Measurements from ENCODE around the gene TM2D3. TPM values are rescaled to one million over a fixed set of nuclear protein-coding genes. Genes with fewer than 3 reads are reported as not detected.

Gene TM2D3
- polyA plus RNA-seq, 3 donors from 2014 or later = 39.9 to 73.1 (median 52.6) TPM

DNA sequence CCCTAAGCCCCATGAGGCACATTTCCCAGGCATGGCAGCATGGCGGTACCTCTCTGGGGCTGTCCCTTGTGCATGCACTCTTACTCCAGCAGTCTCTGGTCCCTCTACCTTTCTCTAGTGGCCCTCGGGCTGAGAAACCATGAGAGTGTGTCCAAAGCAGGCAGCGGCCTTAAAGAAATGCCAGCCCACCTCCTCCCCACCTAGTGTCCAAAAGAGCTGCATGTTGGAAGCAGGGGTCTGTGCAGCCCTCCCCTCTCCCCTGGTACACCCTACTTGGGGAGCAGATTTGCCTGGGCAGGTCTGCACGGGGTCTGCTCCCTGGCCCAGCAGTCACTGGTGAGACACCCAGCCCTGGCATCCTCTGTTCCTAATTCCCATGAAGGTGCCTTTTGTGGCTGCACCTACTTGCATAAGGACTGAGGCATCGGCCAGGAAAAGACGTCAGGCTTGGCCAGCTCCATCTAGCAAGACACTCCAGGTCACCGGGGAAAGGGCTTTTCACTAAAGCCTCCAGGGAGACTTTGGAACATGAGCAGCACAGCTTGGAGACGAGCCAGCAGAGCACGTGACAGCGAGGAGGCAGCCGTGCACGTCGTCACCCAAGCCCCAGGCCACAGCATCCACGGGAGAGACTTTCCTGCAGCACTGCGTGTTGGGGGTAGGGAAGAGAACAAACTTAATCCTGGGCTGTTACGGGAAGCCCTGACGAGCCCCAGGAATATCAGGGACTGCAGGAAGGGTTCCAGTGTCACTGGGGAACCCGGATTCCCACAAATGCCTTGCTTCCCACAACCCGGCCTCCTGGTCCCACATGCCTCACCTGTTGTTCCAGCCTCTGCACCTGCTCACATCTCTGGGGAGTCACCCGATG, 38.8 kb downstream of the TM2D3 start:
- Mint-ChIP-seq H3K9me3 (no peaks in the 10 kb centered on the region), H3K27ac (no peak overlapping the region), H3K4me3 (no peak overlapping the region), H3K4me1 (no peaks in the 10 kb centered on the region), H3K27me3 (ENCODE audit: low read depth in 3 of 3) (peaks cover 0 to 2% (median 2%) of the 10 kb centered on the region in 3 donors), H3K36me3 (peaks cover 5 to 8% (median 7%) of the 10 kb centered on the region in 3 donors)
- DNase-seq = no peak

DNA sequence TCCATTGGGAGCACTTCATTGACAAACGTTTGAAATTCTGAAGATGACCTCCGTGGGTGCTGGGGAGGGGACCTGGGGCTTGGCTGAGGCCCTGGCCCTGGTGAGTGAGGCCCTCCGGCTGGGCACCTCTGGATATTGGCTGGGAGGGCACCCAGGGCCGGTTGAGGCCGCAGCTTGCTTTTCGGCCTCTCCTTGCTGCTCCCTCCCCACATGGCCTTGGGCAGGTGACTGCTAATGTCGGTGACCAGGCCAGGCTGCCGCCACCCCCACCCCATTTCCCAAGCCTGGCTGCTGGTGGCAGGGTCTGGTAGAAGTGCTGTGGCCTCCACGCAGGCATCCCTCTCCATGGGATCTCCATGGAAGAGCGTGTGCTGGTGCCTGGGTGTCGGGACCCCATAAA, 39.5 kb downstream of the TM2D3 start:
- H3K36me3 Mint-ChIP-seq = peaks cover 4 to 8% (median 5%) of the 10 kb centered on the region in 3 donors
- H3K27ac Mint-ChIP-seq = no peak overlapping the region
- H3K27me3 Mint-ChIP-seq (ENCODE audit: low read depth in 3 of 3) = peaks cover 0 to 2% (median 2%) of the 10 kb centered on the region in 3 donors
- DNase-seq = no peak
- no peaks in the 10 kb centered on the region for H3K4me1 Mint-ChIP-seq
- no peak overlapping the region for H3K4me3 Mint-ChIP-seq
- H3K9me3 Mint-ChIP-seq = no peaks in the 10 kb centered on the region

DNA sequence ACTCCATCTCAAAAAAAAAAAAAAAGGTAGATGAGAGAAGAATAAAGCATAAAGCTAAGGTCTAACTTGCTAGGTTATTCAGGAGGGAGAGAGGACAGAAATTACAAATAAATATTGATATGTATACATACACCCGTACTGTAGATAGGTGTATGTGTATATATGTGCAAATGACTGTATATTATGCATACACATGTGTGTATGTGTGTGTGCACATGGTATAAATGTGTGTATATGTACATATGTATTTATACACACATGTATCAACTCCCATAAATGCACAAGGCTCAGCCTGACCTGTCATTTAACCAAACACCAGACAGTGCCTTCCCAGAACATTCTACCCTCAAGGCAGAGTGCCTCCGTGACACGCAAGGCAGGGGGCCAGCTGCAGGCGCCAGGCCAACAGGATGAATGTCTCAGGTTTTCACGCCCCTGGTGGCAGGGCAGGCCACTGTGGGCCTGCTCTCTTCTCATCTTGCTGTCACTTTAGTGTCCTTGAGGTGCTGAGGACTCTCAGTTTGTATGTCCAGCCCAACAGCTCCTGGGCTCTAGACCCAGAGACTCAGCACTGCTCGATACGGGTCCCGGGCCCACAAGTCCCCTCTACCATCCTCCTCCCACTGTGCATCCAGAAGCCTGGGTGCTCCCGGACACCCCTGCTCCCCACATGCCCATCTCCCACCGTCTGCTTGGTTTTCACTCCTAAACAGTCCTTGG, 40.4 kb downstream of the TM2D3 start:
- Mint-ChIP-seq H3K4me3 (no peak overlapping the region), H3K4me1 (no peaks in the 10 kb centered on the region), H3K9me3 (no peaks in the 10 kb centered on the region), H3K36me3 (peaks cover 0 to 2% (median 2%) of the 10 kb centered on the region in 3 donors), H3K27ac (no peak overlapping the region), H3K27me3 (ENCODE audit: low read depth in 3 of 3) (peaks cover 0 to 2% (median 2%) of the 10 kb centered on the region in 3 donors)
- DNase-seq = no peak

DNA sequence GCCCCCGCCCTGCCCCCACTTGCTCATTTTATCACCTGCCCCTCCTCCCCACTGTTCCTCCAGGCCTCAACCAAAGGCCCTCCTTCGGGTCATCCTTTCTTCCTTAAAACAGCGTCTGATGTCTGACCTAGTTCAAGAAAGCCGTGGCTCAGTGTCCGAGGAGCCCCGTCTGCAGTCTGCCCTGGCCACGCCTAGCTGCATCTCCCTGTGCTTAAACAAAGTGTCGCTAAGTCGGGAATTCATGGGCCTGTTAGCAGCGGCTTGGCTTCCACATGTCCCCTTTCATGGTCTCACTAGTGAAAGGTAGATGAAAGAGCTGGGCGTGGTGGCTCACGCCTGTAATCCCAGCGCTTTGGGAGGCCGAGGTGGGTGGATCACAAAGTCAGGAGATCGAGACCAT, 41.2 kb downstream of the TM2D3 start:
- H3K9me3 Mint-ChIP-seq = no peaks in the 10 kb centered on the region

DNA sequence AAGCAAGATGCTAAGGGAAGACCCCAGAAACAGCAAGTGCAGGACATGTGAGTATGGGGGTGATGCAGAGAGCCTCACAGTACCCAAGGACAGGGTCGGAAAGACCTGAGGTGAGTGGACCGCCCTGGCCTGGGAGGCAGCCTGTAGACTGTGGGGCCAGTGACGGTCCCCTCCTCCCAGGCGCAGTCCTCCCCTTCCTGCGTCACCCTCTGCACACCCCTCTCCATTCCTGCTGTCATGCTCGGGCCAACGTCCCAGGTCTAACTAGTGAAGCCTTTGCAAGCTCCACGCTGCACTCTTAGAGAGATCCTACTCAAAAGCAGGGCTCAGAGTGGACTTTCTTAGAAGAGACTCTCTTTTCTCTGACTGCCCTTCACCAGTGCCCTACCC, 41.6 kb downstream of the TM2D3 start:
- Mint-ChIP-seq H3K27ac (no peak overlapping the region), H3K27me3 (ENCODE audit: low read depth in 3 of 3) (peaks cover 0 to 2% (median 2%) of the 10 kb centered on the region in 3 donors), H3K36me3 (no peaks in the 10 kb centered on the region), H3K9me3 (no peaks in the 10 kb centered on the region), H3K4me1 (no peaks in the 10 kb centered on the region), H3K4me3 (no peak overlapping the region)
- DNase-seq = no peak

More for the DNA sequence above, 41.2 kb downstream of the TM2D3 start:
- peaks cover 0 to 2% (median 2%) of the 10 kb centered on the region in 3 donors for H3K27me3 Mint-ChIP-seq (ENCODE audit: low read depth in 3 of 3)
- no peaks in the 10 kb centered on the region for H3K4me1 Mint-ChIP-seq
- no peaks in the 10 kb centered on the region for H3K36me3 Mint-ChIP-seq
- DNase-seq = no peak
- H3K27ac Mint-ChIP-seq = no peak overlapping the region
- H3K4me3 Mint-ChIP-seq = no peak overlapping the region

DNA sequence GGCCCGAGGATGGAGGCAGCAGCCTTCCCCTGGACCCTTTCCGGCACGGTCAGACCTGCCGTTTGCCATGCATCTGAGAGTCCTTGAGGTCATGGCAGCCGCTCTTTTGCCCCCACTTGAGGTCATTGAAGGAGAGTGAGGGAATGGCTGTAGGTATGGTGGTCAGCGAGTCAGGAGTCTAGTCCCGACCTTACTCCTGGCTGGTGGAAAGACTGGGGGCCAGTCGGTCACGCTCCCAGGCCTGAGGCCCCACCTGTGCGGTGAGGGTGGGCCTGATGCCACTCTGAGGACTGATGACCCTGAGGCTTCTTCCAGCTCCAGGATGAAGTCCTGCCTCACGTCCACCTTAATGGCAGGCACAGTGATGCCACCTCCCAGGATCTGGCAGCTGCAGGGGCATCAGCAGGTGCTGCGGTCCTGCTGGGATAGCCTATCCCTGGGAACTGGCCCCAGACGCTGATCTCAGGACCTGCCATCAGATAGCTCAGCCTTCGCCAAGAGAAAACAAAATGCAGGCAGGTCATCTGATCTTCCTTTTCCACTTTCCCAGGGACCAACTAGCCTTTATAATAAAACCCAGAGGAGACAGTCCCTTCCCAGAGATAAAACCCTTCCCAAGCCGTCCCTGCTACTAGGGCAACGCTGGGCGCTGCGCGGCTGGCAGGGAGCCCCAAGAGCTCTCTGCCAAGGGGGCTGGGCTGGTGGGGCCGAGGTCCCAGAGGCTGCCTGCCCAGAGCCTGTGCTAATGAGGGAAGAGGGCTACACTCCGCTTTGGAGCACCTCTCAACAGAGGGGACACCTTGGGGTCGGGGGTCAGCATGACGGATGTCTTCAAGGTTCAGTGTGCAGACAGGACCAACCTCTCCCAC, 42.2 kb downstream of the TM2D3 start:
- no peak overlapping the region for H3K27ac Mint-ChIP-seq
- H3K4me3 Mint-ChIP-seq = no peak overlapping the region
- DNase-seq = no peak
- no peaks in the 10 kb centered on the region for H3K4me1 Mint-ChIP-seq
- no peaks in the 10 kb centered on the region for H3K36me3 Mint-ChIP-seq
- peaks cover 0 to 2% (median 2%) of the 10 kb centered on the region in 3 donors for H3K27me3 Mint-ChIP-seq (ENCODE audit: low read depth in 3 of 3)
- no peaks in the 10 kb centered on the region for H3K9me3 Mint-ChIP-seq

DNA sequence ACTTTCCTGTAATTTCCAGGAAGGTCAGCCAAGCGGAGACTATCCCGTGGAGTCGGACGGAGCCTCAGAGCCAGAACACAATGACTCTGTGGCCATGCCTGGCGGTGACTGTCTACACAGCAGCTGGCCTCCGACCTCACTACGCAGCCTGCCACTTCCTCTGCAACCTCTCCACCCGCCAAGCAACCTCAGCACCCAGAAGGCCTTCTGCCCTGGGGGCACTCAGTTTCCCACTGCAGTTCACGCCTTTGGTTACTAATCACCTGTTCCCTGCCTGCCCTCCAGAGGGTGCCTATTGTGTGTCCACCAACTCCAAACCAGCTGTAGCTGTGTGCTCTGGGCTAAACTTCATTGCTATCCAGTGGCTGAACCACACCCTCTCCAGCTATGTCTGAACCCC, 44.0 kb downstream of the TM2D3 start:
- Mint-ChIP-seq H3K4me1 (no peaks in the 10 kb centered on the region), H3K4me3 (no peak overlapping the region), H3K27me3 (ENCODE audit: low read depth in 3 of 3) (peaks cover 1 to 9% (median 2%) of the 10 kb centered on the region in 3 donors), H3K36me3 (no peaks in the 10 kb centered on the region), H3K9me3 (peaks cover 0 to 1% (median 0%) of the 10 kb centered on the region in 6 donors), H3K27ac (no peak overlapping the region)
- DNase-seq = no peak

DNA sequence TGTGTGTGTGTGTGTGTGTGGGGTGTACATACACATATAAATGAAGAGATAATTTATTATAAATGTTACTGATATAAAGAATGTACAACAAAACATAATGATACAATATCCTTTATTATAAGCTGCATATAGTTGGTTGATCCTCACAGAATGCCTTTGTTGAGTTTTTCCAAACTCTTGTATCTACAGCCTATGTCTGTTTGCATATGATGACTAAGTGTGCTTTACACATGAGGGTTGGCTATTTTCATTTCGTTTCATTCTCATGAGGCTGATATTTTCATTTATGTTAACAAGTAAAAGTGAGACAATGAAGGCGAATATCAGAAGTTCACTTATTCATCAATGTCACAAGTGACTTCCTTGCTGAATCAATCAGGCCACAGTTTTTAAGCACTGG, 45.1 kb downstream of the TM2D3 start:
- H3K9me3 Mint-ChIP-seq = peaks cover 0 to 1% (median 0%) of the 10 kb centered on the region in 6 donors
- H3K4me1 Mint-ChIP-seq = no peaks in the 10 kb centered on the region
- no peak overlapping the region for H3K4me3 Mint-ChIP-seq
- H3K36me3 Mint-ChIP-seq = no peaks in the 10 kb centered on the region
- DNase-seq = no peak
- no peak overlapping the region for H3K27ac Mint-ChIP-seq
- H3K27me3 Mint-ChIP-seq (ENCODE audit: low read depth in 3 of 3) = peaks cover 1 to 9% (median 2%) of the 10 kb centered on the region in 3 donors

DNA sequence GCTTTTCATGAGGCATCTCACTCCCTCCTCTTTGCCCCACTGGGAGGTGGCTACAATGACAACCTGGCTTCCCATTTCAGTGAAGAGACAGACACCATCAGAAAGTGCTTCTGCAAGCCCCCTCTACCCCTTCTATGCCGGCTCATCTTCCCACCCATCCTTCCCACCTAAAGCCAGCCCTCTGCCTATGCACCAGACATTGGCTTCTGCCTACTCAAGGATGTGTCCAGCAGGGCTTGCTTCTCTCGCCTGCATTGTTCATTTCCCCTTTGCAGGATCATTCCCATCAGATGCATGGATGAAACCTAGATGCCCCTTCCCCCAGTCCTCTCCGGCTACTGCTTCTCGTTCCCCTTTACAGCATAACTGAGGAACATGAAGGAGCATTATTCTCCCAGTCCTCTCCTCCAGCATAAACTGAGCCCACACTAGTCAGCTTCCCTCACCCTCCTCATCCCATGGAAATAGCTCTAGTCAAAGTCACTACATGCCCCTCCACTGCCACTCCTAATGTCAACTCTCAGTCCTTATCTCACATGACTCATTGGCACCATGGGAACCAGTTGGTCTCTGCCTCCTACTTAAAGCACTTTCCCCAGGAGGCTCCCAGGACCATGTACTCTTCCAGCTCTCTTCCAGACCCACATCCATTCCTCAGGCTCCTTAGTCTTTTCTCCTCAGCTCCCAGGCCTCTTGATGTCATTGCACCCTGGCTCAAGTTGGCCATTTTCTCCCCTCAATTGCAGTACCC, 47.9 kb downstream of the TM2D3 start:
- Mint-ChIP-seq H3K27me3 (ENCODE audit: low read depth in 3 of 3) (peaks cover 4 to 12% (median 4%) of the 10 kb centered on the region in 3 donors), H3K4me3 (no peak overlapping the region), H3K27ac (no peak overlapping the region), H3K9me3 (peaks cover 0 to 2% (median under 1%) of the 10 kb centered on the region in 6 donors), H3K36me3 (no peaks in the 10 kb centered on the region), H3K4me1 (no peaks in the 10 kb centered on the region)
- no peak for DNase-seq

DNA sequence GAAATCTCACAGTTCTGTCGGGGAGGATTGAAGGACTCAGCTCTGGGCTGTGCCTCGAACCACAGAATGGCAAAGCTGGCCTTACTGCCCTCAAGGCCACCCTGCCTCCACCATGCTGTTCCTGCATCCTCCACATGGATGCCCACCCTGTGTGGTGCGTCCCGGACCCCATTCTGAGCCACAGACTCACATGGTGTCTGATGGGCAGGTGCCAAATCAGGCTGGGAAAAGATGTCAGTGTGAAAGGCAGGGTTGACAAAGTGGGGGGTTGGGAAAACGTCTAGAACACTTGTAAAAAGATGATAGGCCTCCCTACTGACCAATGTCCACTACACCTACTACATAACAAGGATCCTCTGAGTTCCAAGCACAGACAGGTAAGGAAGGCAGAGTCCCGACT, 49.4 kb downstream of the TM2D3 start:
- Mint-ChIP-seq H3K4me1 (no peaks in the 10 kb centered on the region), H3K27me3 (ENCODE audit: low read depth in 3 of 3) (peaks cover 8 to 13% (median 8%) of the 10 kb centered on the region in 3 donors), H3K4me3 (no peak overlapping the region), H3K9me3 (peaks cover 0 to 4% (median under 1%) of the 10 kb centered on the region in 6 donors), H3K27ac (no peak overlapping the region), H3K36me3 (no peaks in the 10 kb centered on the region)
- DNase-seq = no peak

DNA sequence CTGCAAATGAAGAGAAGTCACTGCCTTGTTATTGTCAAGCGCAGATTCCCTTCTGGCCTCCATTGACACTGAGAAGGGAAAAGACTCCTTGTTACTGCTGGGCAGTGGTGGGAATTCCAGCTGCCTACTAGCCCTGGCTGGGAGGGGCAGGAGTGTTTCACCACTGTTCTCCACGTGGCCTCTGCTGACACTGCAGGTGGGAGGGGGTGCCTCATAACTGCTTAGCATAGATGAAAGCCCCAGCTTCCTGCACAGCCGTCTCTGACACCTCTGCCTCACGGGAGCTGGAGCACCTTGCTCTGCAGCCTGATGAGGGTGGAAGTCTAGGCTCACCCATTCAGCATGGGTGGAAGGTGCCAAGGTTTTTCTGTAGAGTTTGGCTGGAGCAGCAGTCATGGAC, 52.1 kb downstream of the TM2D3 start:
- no peak overlapping the region for H3K27ac Mint-ChIP-seq
- H3K4me3 Mint-ChIP-seq = no peak overlapping the region
- H3K36me3 Mint-ChIP-seq = no peaks in the 10 kb centered on the region
- no peak for DNase-seq
- H3K27me3 Mint-ChIP-seq (ENCODE audit: low read depth in 3 of 3) = peaks cover 8 to 19% (median 11%) of the 10 kb centered on the region in 3 donors
- no peaks in the 10 kb centered on the region for H3K4me1 Mint-ChIP-seq
- H3K9me3 Mint-ChIP-seq = peaks cover 6 to 20% (median 15%) of the 10 kb centered on the region in 6 donors

DNA sequence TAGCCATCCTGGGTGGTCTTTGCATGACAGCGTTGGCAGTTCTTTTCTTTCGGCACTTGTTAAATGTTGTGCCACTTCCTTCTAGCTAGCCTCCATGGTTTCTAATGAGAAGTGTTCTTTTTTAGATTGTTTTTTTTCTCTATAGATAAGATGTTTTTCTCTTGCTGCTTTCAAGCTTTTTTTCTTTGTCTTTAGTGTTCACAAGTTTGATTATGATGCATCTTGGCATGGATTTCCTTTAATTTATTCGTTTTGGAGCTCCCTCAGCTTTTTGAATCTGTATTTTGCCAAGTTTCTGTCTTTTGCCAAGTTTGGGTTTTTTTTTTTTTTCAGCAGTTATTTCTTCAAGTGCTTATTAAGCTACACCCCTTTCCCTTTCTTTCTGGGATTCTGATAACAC, 53.1 kb downstream of the TM2D3 start:
- H3K27me3 Mint-ChIP-seq (ENCODE audit: low read depth in 3 of 3) = peaks cover 10 to 22% (median 12%) of the 10 kb centered on the region in 3 donors

DNA sequence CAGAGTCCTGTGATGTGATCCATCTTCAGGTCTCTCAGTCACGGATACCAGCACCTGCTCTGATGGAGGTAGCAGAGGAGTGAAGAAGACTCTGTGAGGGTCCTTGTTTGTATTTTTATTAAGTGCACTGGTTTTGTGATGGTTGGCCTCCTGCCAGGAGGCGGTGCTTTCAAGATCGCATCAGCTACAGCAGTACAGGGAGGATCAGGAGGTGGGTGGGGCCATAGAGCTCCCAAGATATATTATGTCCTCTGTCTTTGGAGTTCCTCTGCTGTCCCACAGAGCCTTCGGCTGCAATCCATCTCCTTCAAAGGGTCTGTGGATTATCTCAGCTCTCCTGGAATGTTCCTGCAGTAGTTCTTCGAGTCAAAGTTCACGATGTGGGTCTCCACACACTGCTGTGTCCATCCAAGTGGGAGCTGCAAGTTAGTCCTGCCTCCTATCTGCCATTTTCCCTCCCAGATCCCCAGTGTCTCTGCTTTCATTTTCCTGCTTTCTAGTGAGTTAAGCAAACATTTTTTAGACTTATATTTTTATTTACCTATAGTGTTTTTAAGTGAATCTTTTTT, 54.7 kb downstream of the TM2D3 start:
- no peak for DNase-seq
- Mint-ChIP-seq H3K9me3 (peaks cover 6 to 24% (median 14%) of the 10 kb centered on the region in 6 donors), H3K36me3 (no peaks in the 10 kb centered on the region), H3K4me3 (no peak overlapping the region), H3K4me1 (no peaks in the 10 kb centered on the region), H3K27ac (no peak overlapping the region), H3K27me3 (ENCODE audit: low read depth in 3 of 3) (peaks cover 12 to 17% (median 12%) of the 10 kb centered on the region in 3 donors)

More for the DNA sequence above, 53.1 kb downstream of the TM2D3 start:
- no peak for DNase-seq
- no peaks in the 10 kb centered on the region for H3K4me1 Mint-ChIP-seq
- peaks cover 6 to 24% (median 14%) of the 10 kb centered on the region in 6 donors for H3K9me3 Mint-ChIP-seq
- no peaks in the 10 kb centered on the region for H3K36me3 Mint-ChIP-seq
- H3K27ac Mint-ChIP-seq = no peak overlapping the region
- no peak overlapping the region for H3K4me3 Mint-ChIP-seq
